Measurements from ENCODE around the gene TUBB3. TPM values are rescaled to one million over a fixed set of nuclear protein-coding genes. Genes with fewer than 3 reads are reported as not detected.

The TUBB3 gene
- total and polyA plus RNA-seq, 2 of the 8 experiments (the other 6 are each of a cell fraction or from before 2014, with no cell fraction given): 275 to 393 TPM

DNA sequence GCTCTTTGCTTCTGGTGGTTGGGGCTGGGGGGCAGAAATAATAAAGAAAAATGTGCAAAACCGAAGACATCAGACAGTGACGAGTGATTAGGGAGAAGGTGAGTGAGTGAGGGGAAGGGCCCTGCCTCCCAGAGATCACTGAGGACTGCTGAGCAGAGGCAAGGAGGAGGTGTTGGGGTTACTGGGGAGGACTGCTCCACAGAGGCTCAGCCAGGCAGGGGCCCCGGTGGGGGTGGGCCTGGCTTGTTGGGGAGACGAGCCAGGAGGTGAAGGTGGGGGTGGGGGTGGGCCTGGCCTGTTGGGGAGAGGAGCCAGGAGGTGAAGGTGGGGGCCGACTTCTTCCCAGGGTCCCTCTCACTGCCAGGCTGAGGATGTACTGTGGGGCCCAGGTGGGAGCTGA lies 23.4 kb downstream of the TUBB3 start:
- Histone ChIP-seq H3K79me1 (ENCODE audit: low read depth, low read length) (no peaks in the 10 kb centered on the region), H3K9ac (replicated peaks in 1 of 4; ENCODE audit: extremely low read depth in 1 of 4, low read depth in 3 of 4, low read length in 3 of 4) (no peak overlapping the region), H3K9me3 (ENCODE audit: insufficient read depth in 2 of 2, low read depth in 1 of 2, low read length in 1 of 2) (no peaks in the 10 kb centered on the region), H2BK5ac (ENCODE audit: low read depth, low read length) (no peak overlapping the region), H4K20me1 (replicated peaks in 1 of 2; ENCODE audit: control insufficient read depth in 1 of 2, insufficient read depth in 2 of 2, low read length in 2 of 2) (peaks cover 0 to 6% of the 10 kb centered on the region in 2 experiments), H3K4me2 (ENCODE audit: insufficient read depth in 1 of 2, low read depth in 2 of 2, low read length in 2 of 2) (no peak overlapping the region), H3K23me2 (ENCODE audit: low read depth, low read length) (peaks cover 7% of the 10 kb centered on the region; the same call in 1 of the 2 replicates), H4K5ac (ENCODE audit: insufficient read length, low read depth, low read length) (no peak overlapping the region), H4K8ac (ENCODE audit: extremely low read depth, insufficient read depth, low read length) (no peak overlapping the region), H3K14ac (ENCODE audit: insufficient read length) (no peak overlapping the region), H2BK20ac (ENCODE audit: low read length) (no peak overlapping the region), H2BK15ac (ENCODE audit: low read length) (no peak overlapping the region), H3K18ac (ENCODE audit: extremely low read depth, low read length) (no peak overlapping the region), H2BK120ac (replicated peaks; ENCODE audit: low read depth, low read length) (no peak overlapping the region), H2AK5ac (ENCODE audit: low read depth, low read length) (no peak overlapping the region), H3K36me3 (ENCODE audit: control insufficient read depth in 2 of 4, insufficient read depth in 4 of 4, low read length in 3 of 4) (no peaks in the 10 kb centered on the region), H3K4me1 (replicated peaks in 1 of 4; ENCODE audit: control insufficient read depth in 3 of 4, insufficient read depth in 4 of 4, low read length in 3 of 4) (peaks cover 0 to 7% (median 5%) of the 10 kb centered on the region in 4 experiments; a peak in 5 of 7 replicates), H3K23ac (ENCODE audit: insufficient read length) (no peak overlapping the region), H3K4ac (replicated peaks; ENCODE audit: insufficient read length, low read depth, low read length) (no peak overlapping the region), H3K27me3 (replicated peaks in 1 of 4; ENCODE audit: control insufficient read depth in 3 of 4, extremely low read depth in 1 of 4, insufficient read depth in 3 of 4, low read length in 3 of 4) (peaks cover 3 to 28% (median 22%) of the 10 kb centered on the region in 4 experiments), H3K27ac (ENCODE audit: low read depth, low read length) (no peak overlapping the region), H3K4me3 (ENCODE audit: extremely low read depth in 1 of 4, insufficient read depth in 2 of 4, low read depth in 3 of 4, low read length in 4 of 4) (no peak overlapping the region), H2AFZ (ENCODE audit: low read length) (no peak overlapping the region), H3K56ac (replicated peaks; ENCODE audit: insufficient read length, low read depth, low read length) (no peak overlapping the region), H4K91ac (replicated peaks; ENCODE audit: insufficient read length, low read length) (no peak overlapping the region), H3K79me2 (ENCODE audit: control insufficient read depth in 1 of 2, insufficient read depth in 2 of 2, low read length in 2 of 2) (no peaks in the 10 kb centered on the region), H2BK12ac (ENCODE audit: low read depth, low read length) (no peak overlapping the region)
- FAIRE-seq (no peak), DNase-seq (ENCODE audit: low read depth in 1 of 2, low spot score in 2 of 2) (no peak)
- 100% methylated on average over 2 of the region's 5 CpGs; no CpG with 5 or more reads in 1 of the 2 experiments for WGBS, 2 experiments (ENCODE audit: extremely low coverage in 1 of 2, insufficient coverage in 1 of 2, insufficient read length in 1 of 2, insufficient replicate concordance in 2 of 2, low coverage in 1 of 2, low lambda C conversion rate in 2 of 2, missing lambda C conversion rate in 1 of 2)
- CTCF ChIA-PET (ENCODE audit: partially characterized antibody): no interaction called here
- POLR2A ChIA-PET (ENCODE audit: partially characterized antibody): interaction anchor here (9.2 kb wide), 1 partner anchor 22 kb away, joined by 42 read pairs; the partner anchor contains the start of gene TUBB3
- TF ChIP-seq EZH2 (IDR thresholded peaks at IDR 0.05; ENCODE audit: low read depth, low read length, severe bottlenecking) (no peak), SRF (IDR thresholded peaks at IDR 0.05; ENCODE audit: low read depth, low read length) (no peak), POU5F1 (IDR thresholded peaks at IDR 0.05; ENCODE audit: low read depth, low read length) (no peak), SAP30 (IDR thresholded peaks at IDR 0.05; ENCODE audit: insufficient read depth, insufficient replicate concordance, low read length) (no peak), GTF2F1 (IDR thresholded peaks at IDR 0.05; ENCODE audit: borderline replicate concordance, low read depth, low read length) (no peak), POLR2A (IDR thresholded peaks at IDR 0.05; ENCODE audit: control extremely low read depth in 1 of 2, low read depth in 2 of 2, low read length in 2 of 2) (no peak), MAFK (IDR thresholded peaks at IDR 0.05; ENCODE audit: low read depth, low read length) (no peak), TEAD4 (IDR thresholded peaks at IDR 0.05; ENCODE audit: low read depth, low read length) (no peak), EP300 (IDR thresholded peaks at IDR 0.05; ENCODE audit: borderline replicate concordance in 1 of 2, low read depth in 2 of 2, low read length in 2 of 2) (no peak)
- TF ChIP-seq, protein P1, sequence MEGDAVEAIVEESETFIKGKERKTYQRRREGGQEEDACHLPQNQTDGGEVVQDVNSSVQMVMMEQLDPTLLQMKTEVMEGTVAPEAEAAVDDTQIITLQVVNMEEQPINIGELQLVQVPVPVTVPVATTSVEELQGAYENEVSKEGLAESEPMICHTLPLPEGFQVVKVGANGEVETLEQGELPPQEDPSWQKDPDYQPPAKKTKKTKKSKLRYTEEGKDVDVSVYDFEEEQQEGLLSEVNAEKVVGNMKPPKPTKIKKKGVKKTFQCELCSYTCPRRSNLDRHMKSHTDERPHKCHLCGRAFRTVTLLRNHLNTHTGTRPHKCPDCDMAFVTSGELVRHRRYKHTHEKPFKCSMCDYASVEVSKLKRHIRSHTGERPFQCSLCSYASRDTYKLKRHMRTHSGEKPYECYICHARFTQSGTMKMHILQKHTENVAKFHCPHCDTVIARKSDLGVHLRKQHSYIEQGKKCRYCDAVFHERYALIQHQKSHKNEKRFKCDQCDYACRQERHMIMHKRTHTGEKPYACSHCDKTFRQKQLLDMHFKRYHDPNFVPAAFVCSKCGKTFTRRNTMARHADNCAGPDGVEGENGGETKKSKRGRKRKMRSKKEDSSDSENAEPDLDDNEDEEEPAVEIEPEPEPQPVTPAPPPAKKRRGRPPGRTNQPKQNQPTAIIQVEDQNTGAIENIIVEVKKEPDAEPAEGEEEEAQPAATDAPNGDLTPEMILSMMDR (IDR thresholded peaks at IDR 0.05; ENCODE audit: control extremely low read depth in 1 of 3, insufficient read depth in 1 of 3, low read depth in 1 of 3, low read length in 3 of 3): no peak
- TF ChIP-seq, protein P2, sequence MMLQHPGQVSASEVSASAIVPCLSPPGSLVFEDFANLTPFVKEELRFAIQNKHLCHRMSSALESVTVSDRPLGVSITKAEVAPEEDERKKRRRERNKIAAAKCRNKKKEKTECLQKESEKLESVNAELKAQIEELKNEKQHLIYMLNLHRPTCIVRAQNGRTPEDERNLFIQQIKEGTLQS (IDR thresholded peaks at IDR 0.05; ENCODE audit: insufficient read depth, low read depth, low read length): no peak
